ENCODE data around the gene TMEM250. TPM values are rescaled to one million over a fixed set of nuclear protein-coding genes. Genes with fewer than 3 reads are reported as not detected.

TMEM250 gene
- total and polyA plus RNA-seq, 2 of the 4 experiments (the other 2 are of a cell fraction) = 14.0 to 17.5 TPM

GRCh38 chr9:136146126-136147037 is 27.7 kb upstream of the TMEM250 start:
- Histone ChIP-seq H2BK120ac (ENCODE audit: low read depth, low read length) (no peak overlapping the region), H3K27me3 (ENCODE audit: control insufficient read depth, insufficient read depth, low read length) (peaks cover 54% of the 10 kb centered on the region), H3K4ac (ENCODE audit: low read depth, low read length) (no peak overlapping the region), H2BK20ac (ENCODE audit: low read depth, low read length) (no peak overlapping the region), H4K8ac (ENCODE audit: low read depth in 2 of 2, low read length in 2 of 2) (no peak overlapping the region), H3K9me1 (ENCODE audit: insufficient read depth, low read length) (no peaks in the 10 kb centered on the region), H2BK5ac (ENCODE audit: low read depth, low read length, poor library complexity, severe bottlenecking) (no peak overlapping the region), H3K14ac (replicated peaks; ENCODE audit: low read depth, low read length) (no peak overlapping the region), H2AK5ac (ENCODE audit: low read depth, low read length) (no peak overlapping the region), H3K27ac (ENCODE audit: insufficient read depth, low read length) (no peak overlapping the region), H3K36me3 (ENCODE audit: control insufficient read depth, insufficient read depth, low read length) (no peaks in the 10 kb centered on the region), H4K20me1 (ENCODE audit: insufficient read depth, low read length) (no peaks in the 10 kb centered on the region), H2BK15ac (ENCODE audit: low read depth, low read length) (no peak overlapping the region), H3K4me2 (ENCODE audit: low read depth, low read length) (no peak overlapping the region), H4K91ac (ENCODE audit: insufficient read depth, low read depth, low read length) (no peak overlapping the region), H3K56ac (ENCODE audit: extremely low read depth, insufficient read depth, low read length) (no peak overlapping the region), H4K5ac (ENCODE audit: low read depth, low read length) (no peak overlapping the region), H3K79me1 (ENCODE audit: low read depth in 1 of 2, low read length in 2 of 2) (no peaks in the 10 kb centered on the region), H3K18ac (ENCODE audit: low read depth, low read length) (no peak overlapping the region), H2AFZ (replicated peaks; ENCODE audit: low read length, poor library complexity) (no peak overlapping the region), H3K23ac (ENCODE audit: low read depth, low read length) (no peak overlapping the region), H3K9ac (ENCODE audit: low read depth, low read length) (no peak overlapping the region), H3K4me3 (ENCODE audit: insufficient read depth, low read depth, low read length) (no peak overlapping the region), H3K9me3 (ENCODE audit: control insufficient read depth, insufficient read depth, low read length) (no peaks in the 10 kb centered on the region), H3K4me1 (ENCODE audit: control insufficient read depth, insufficient read depth, low read length) (no peaks in the 10 kb centered on the region), H2AK9ac (replicated peaks; ENCODE audit: low read depth, low read length, poor library complexity) (no peak overlapping the region)
- ChIA-PET CTCF (interaction anchor here (0.6 kb wide), 1 partner anchor 1414 kb away, joined by 3 read pairs; no protein-coding TSS in a partner anchor), POLR2A (ENCODE audit: unreplicated experiment) (no interaction called here)
- intact Hi-C loops (cut with micrococcal nuclease) = no loop called here
- no peak for ATAC-seq (ENCODE audit: low read depth)
- no TSS peak for BruUV-seq (replicated peaks)
- no peak for TF ChIP-seq MAZ (IDR thresholded peaks at IDR 0.05; ENCODE audit: borderline replicate concordance, low read depth, low read length)
- TF ChIP-seq NFE2L2 (IDR thresholded peaks at IDR 0.05; ENCODE audit: low read depth, low read length) = no peak
- TF ChIP-seq USF2 (IDR thresholded peaks at IDR 0.05; ENCODE audit: low read depth, low read length) = no peak
- TF ChIP-seq MXI1 (IDR thresholded peaks at IDR 0.05; ENCODE audit: borderline replicate concordance, low read depth, low read length) = no peak
- WGBS, 2 experiments (ENCODE audit: extremely low coverage in 2 of 2, insufficient read length in 1 of 2) = 52% methylated on average over 13 of the region's 33 CpGs; no CpG with 5 or more reads in 1 of the 2 experiments
- in situ Hi-C loops (cut with MboI; ENCODE audit: low sequenced_read_pairs) = no loop called here
- dilution Hi-C loops (cut with HindIII; ENCODE audit: low sequenced_read_pairs, unreplicated experiment) = no loop called here
- no peak for DNase-seq

All from IMR-90 (cell line).